ENCODE measurements around the gene YPEL1.

YPEL1 gene

DNA sequence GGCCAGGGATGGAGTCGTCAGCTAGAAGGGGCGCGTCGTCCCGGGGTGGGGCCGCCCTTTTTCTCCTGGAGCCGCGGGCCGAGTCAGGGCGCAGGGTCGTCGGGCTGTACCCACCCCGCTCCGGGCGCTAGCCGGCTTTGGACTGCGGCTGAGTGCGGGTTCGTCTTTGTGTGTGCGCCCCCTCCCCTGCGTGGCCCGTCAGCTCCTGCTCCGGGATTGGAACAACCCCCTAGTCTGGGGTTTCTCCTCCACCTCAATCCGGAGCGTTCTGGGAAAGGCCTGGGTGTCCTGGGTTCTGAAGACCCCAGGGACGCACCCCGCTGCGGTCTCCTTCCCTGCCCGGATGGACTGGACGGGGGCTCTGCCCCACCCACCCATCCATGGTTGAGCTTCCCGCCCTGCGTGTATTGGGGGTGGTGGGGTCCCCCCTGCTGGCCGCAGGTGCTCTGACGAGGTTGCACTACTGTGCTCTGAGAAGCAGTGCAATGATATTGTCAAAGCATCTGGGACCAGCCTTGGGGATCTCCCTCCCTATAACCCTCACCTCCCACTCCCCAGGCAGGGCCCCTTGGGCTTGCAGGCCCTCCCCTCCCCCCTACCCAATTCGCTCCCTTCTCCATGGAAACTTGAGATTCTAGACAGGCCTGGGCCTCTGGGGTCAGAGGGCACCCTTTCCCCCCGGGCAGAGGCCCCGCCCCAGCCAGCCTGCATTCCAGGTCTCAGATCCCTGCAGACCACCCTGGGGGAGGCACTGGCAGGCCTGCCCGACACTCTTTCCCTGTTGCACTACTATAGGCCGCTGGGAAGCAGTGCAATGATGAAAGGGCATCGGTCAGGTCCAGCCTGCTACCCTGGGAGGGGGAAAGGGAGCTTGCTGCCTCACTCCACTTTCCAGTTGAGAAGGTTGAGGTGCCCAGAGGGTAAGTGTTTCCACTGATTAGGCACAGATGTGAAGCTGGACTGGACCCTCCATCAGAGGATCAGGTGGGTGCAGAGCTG lies 82.7 kb downstream of the YPEL1 start:
- ATAC-seq (peak; percentile 1), DNase-seq (no peak)

DNA sequence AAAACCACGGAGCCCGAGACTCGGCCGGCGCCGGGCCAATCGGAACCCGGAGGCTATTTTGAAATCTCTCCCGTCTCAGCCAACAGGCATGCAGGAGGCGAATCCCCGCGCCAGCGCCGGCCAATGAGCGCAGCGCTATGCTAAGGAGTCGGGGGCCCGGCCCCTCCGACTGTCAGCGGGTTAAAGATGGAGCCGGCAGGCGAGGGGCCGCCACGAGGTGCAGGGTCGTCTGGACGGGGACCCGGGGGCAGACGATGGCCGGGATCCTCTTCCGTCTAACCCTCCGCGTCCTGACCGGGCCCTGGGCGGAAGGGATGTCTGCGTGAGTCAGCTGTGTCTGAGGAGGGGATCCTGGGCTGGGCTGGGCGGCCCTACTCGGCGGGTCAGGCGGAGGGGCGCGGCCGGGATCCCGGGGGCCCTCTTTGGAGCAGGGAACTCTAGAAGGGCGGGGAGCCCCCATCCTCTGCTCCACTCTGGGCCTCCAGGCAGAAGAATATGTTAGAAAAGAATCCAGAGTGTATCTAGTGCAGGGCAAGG lies 83.5 kb downstream of the YPEL1 start:
- DNase-seq, result peak; percentile 90
- ATAC-seq, result peak; percentile 99

DNA sequence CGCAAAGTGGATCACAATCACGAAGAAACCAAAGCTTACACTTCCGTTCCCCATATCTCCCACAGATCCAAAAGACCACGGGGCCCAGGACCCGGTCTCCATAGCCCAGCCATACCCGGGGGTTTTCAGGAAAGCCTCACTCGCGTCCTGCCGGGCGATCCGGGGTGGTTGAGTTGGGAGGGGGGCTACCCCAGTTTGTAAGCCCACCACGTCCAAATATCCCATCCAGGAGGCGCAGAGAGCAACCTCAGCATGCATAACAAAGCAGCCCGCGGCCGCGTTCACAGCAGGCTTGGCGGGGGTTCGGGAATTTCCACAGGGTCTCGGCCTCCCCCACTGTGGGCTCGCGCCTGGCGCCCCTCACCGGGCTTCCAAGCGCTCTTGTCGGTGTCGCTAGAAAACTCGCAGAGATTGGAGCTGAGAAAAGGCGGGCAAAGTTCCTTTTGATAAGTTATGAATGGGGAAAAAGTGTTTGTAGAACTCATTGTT lies 84.0 kb downstream of the YPEL1 start:
- ATAC-seq, result peak; percentile 16
- DNase-seq, result no peak

DNA sequence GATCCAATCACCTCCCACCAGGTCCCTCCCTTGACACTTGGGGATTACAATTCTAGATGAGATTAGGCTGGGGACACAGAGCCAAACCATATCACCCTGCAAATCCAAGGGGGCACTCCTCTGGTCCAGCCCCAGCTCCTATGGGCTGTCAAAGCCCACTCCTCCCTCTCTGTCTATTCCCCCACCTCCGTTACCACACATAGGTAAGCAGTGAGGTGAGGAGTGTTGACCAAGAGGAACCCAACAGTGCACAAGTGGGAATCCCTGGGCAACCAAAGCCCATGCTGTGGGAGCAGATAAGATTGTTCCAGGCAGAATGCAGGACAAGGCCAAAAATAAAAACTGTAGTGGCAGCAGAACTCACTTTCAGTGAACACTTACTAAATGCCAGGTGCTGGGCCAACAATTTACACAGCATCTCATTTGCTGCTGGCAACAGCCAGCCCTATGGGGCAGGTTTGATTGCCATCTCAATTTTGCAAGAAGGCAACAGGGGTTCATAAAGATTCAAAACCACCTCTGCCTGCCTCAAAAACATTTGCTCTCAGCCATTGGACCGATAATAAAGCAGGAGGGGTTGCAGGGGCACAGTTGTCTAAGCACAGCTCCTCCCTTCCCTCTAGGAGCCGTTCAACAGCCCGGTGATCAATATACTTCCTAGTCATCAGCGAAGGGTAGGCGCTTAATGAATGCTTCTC lies 84.6 kb downstream of the YPEL1 start:
- DNase-seq (no peak), ATAC-seq (no peak)

DNA sequence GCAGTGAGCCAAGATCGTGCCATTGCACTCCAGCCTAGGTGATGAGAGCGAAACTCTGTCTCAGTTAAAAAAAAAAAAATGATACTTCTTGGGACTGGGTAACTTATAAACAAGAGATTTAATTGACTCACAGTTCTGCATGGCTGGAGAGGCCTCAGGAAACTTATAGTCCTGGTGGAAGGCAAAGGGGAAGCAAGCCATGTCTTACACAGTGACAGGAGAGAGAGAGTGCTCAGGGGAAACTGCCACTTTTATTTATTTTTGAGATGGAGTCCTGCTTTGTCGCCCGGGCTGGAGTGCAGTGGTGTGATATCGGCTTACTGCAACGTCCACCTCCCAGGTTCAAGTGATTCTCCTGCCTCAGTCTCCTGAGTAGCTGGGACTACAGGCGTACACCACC lies 85.3 kb downstream of the YPEL1 start:
- no peak for ATAC-seq
- no peak for DNase-seq
